Sigmoid colon (tissue), 7 donors: Measurements from ENCODE around the gene NUP155. TPM values are rescaled to one million over a fixed set of nuclear protein-coding genes. Genes with fewer than 3 reads are reported as not detected.

ENCODE experiments used
- DNase-seq: peaks from one replicate; pipeline ENCODE4 v3.0.0-alpha.2; 2019
- H3K27ac ChIP-seq, 4 donors: fragments of 200-600 bp; sonication (generic); one replicate each; pipeline ENCODE4 v1.5.1; 2016 to 2019; ENCODE audit warnings: mild to moderate bottlenecking in 1 of 4
- H3K27me3 ChIP-seq, 3 donors: fragments of 200-600 bp; sonication (generic); one replicate each; pipeline ENCODE4 v1.5.1; 2019; ENCODE audit warnings: mild to moderate bottlenecking in 1 of 3
- H3K36me3 ChIP-seq, 4 donors: fragments of 200-600 bp; sonication (generic); one replicate each; pipeline ENCODE4 v1.5.1; 2016 to 2019
- H3K4me1 ChIP-seq, 4 donors: fragments of 200-600 bp; sonication (generic); one replicate each; pipeline ENCODE4 v1.5.1; 2017 to 2019
- H3K4me3 ChIP-seq, 4 donors: fragments of 200-600 bp; sonication (generic); one replicate each; pipeline ENCODE4 v1.5.1; 2017 to 2019; ENCODE audit warnings: mild to moderate bottlenecking in 2 of 4, moderate library complexity in 1 of 4
- H3K9me3 ChIP-seq, 4 donors: fragments of 200-600 bp in 3 of 4; sonication (generic) in 3 of 4; one replicate each; pipeline versions ENCODE4 v1.5.1 to v1.6.1; 2013 to 2019
- EP300 ChIP-seq, 4 donors: sonication (generic); formaldehyde crosslinking; IDR thresholded peaks; one replicate each; pipeline ENCODE4 v1.6.1; 2017; ENCODE audit warnings: antibody characterized with exemption in 4 of 4
- POLR2A ChIP-seq, 2 donors: fragments of 450-650 bp; IDR thresholded peaks; one replicate each; pipeline ENCODE4 v1.6.1; 2016; ENCODE audit warnings: antibody characterized with exemption in 2 of 2, mild to moderate bottlenecking in 2 of 2, moderate library complexity in 2 of 2
- POLR2AphosphoS5 ChIP-seq, 4 donors: sonication (generic); formaldehyde crosslinking; IDR thresholded peaks; one replicate each; pipeline ENCODE4 v1.6.1; 2017; ENCODE audit warnings: antibody characterized with exemption in 4 of 4
- WGBS, 2 donors: extraction: QIAGEN DNeasy Blood & Tissue Kit; methylation state at CpG; one replicate each; pipeline ENCODE4 v1.1.7; 2013; 5-methylcytosine and 5-hydroxymethylcytosine counted together
- intact Hi-C: fragments of 100-400 bp; cut with DNase I; formaldehyde crosslinking; loops from one replicate; pipeline ENCODE4 v1.15.1; 2023
- polyA plus RNA-seq, 3 donors: library from polyadenylated mRNA; stranded (reverse); fragments of 200-250 nt; gene quantifications; one replicate each; pipeline ENCODE4 v1.2.3, GENCODE V29; 2013
- small RNA-seq, 3 donors: library from RNA; depleted of rRNA; stranded (forward); fragments of <200 nt; gene quantifications; one replicate each; pipeline ENCODE3, GENCODE V24; 2016
- total RNA-seq, 4 donors: library from RNA; depleted of rRNA; stranded (reverse); fragments of >200 nt; gene quantifications; one replicate each; pipeline ENCODE4 v1.1.0, GENCODE V29; 2016
- TF ChIP-seq, protein P1 (sequence below), 4 experiments: fragments of 450-650 bp in 3 of 4; fragments of 200-600 bp in 1 of 4; IDR thresholded peaks; one replicate each; pipeline ENCODE4 v1.5.1; 2016 to 2019; ENCODE audit warnings: antibody characterized with exemption in 4 of 4, mild to moderate bottlenecking in 3 of 4, moderate library complexity in 2 of 4
- donor health status: healthy with polysubstance abuse.
- donor health status: Bipolar disorder and iron deficiency.
- donor health status: healthy.

Gene NUP155
- total and polyA plus RNA-seq, 7 donors: 1.2 to 24.4 (median 12.7) TPM

DNA sequence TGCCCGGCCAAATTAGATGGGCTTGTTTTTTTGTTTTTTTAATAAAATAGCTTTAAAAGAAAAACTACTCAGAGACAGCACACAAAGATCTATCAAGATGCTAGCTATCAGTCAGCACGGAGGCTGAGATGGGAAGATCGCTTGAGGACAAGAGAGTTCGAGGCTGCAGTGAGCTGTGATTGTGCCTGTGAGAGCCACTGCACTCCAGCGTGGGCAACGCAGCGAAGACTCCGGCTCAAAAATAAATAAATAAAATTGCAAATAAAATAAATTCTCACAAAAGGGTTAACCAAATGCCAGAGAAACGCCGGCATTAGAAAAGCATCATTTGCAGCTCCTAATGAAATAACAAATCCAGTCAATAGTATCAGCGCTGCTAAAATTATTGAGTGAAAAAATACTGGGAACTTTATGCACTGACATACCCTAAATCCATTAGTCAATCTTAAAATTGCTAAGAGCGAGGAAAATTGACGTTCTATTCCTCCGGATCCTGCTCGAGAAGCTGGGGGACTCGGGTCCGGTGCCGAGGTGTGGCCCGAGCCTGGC lies 122.4 kb downstream of the NUP155 start:
- no peak for DNase-seq
- Histone ChIP-seq H3K4me3 (peak overlapping the region; percentile 82 to 89 (median 86)), H3K36me3 (peaks cover 0 to 8% (median 0%) of the 10 kb centered on the region in 4 donors), H3K27me3 (no peaks in the 10 kb centered on the region), H3K4me1 (peaks cover 0 to 26% (median 21%) of the 10 kb centered on the region in 4 donors), H3K9me3 (no peaks in the 10 kb centered on the region), H3K27ac (peak overlapping the region; percentile 89 to 96 (median 94))
- 4 to 7% methylated on average over 19 of the region's 19 CpGs for WGBS, 2 donors
- no peak for TF ChIP-seq POLR2A (IDR thresholded peaks at IDR 0.05)
- TF ChIP-seq EP300 (IDR thresholded peaks at IDR 0.05): no peak
- intact Hi-C loops: no loop called here

GRCh38 chr5:37247496-37247895 lies 123.4 kb downstream of the NUP155 start:
- H3K4me3 ChIP-seq: no peak overlapping the region
- intact Hi-C loops: no loop called here

GRCh38 chr5:37247036-37247435 lies 123.9 kb downstream of the NUP155 start:
- TF ChIP-seq, protein P1, sequence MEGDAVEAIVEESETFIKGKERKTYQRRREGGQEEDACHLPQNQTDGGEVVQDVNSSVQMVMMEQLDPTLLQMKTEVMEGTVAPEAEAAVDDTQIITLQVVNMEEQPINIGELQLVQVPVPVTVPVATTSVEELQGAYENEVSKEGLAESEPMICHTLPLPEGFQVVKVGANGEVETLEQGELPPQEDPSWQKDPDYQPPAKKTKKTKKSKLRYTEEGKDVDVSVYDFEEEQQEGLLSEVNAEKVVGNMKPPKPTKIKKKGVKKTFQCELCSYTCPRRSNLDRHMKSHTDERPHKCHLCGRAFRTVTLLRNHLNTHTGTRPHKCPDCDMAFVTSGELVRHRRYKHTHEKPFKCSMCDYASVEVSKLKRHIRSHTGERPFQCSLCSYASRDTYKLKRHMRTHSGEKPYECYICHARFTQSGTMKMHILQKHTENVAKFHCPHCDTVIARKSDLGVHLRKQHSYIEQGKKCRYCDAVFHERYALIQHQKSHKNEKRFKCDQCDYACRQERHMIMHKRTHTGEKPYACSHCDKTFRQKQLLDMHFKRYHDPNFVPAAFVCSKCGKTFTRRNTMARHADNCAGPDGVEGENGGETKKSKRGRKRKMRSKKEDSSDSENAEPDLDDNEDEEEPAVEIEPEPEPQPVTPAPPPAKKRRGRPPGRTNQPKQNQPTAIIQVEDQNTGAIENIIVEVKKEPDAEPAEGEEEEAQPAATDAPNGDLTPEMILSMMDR (IDR thresholded peaks at IDR 0.05): no peak
- TF ChIP-seq EP300 (IDR thresholded peaks at IDR 0.05) (no peak), POLR2A (IDR thresholded peaks at IDR 0.05) (no peak), POLR2AphosphoS5 (IDR thresholded peaks at IDR 0.05) (no peak)
- Histone ChIP-seq H3K9me3 (no peaks in the 10 kb centered on the region), H3K27ac (no peak overlapping the region), H3K27me3 (no peaks in the 10 kb centered on the region), H3K36me3 (peaks cover 0 to 19% (median 0%) of the 10 kb centered on the region in 4 donors), H3K4me3 (no peak overlapping the region), H3K4me1 (peaks cover 0 to 26% (median 21%) of the 10 kb centered on the region in 4 donors)
- no peak for DNase-seq
- 80% methylated on average over 1 of the region's 1 CpG for WGBS, 2 donors
- intact Hi-C loops: no loop called here

More at GRCh38 chr5:37247496-37247895, 123.4 kb downstream of the NUP155 start:
- no peak for DNase-seq
- WGBS, 2 donors: 91 to 96% methylated on average over 4 of the region's 4 CpGs
- Histone ChIP-seq H3K36me3 (peaks cover 0 to 15% (median 0%) of the 10 kb centered on the region in 4 donors), H3K4me1 (peaks cover 0 to 26% (median 21%) of the 10 kb centered on the region in 4 donors), H3K9me3 (no peaks in the 10 kb centered on the region), H3K27me3 (no peaks in the 10 kb centered on the region), H3K27ac (no peak overlapping the region)
- TF ChIP-seq POLR2A (IDR thresholded peaks at IDR 0.05) (no peak), POLR2AphosphoS5 (IDR thresholded peaks at IDR 0.05) (no peak), EP300 (IDR thresholded peaks at IDR 0.05) (no peak)
- TF ChIP-seq, protein P1 (IDR thresholded peaks at IDR 0.05): no peak

Small RNA genes lying within 50 kb of the gene (small RNA-seq; reads per million reads assigned to genes)
- gene RNU7-75P: 0 reads per million in 3 donors

Other genes with a start within 250 kb of the NUP155 start
- gene CPLANE1, start 121.7 kb downstream of the NUP155 start, total RNA-seq: 10 to 100 TPM; 21.8 to 51.0 (median 32.4) TPM
- 1 to 10 TPM in 2 of 3 donors, under 1 TPM in 1; 0.23 to 2.7 (median 2.4) TPM for gene CPLANE1, start 121.7 kb downstream of the NUP155 start, polyA plus RNA-seq
- gene WDR70, start 8.2 kb upstream of the NUP155 start, total RNA-seq: 10 to 100 TPM; 25.5 to 36.4 (median 32.4) TPM
- 10 to 100 TPM in 2 of 3 donors, 1 to 10 TPM in 1; 8.4 to 15.4 (median 10.2) TPM for gene WDR70, start 8.2 kb upstream of the NUP155 start, polyA plus RNA-seq